ENCODE measurements around the gene NECAB2.

DNA sequence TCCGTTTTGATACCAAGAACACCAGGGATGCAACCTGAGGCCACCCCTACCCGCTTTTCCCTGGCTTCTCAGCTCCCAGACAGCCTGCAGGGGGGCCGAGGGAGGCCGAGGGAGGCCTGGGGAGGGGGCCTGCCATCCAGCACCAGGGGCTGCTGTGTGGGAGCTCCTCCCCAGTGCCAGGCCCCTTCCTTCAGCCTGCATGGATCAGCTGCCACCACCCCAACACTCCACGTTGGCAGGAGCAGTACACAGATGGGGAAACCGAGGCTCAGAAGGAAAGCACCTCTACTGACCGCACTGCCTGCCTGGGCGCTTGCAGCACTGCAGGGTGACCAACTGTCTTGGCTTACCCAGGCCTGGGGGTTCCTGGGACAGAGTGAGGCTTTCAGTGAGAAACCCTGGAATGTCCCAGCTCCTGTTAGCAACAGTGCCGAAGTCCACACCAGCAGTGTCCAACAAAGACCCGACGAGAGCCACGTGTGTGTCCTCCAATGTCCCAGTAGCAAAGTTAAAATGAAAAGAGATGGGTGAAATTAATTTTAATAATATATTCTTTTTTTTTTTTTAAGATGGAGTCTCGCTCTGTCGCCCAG is 20.3 kb upstream of the NECAB2 start:
- TF ChIP-seq, protein P1, sequence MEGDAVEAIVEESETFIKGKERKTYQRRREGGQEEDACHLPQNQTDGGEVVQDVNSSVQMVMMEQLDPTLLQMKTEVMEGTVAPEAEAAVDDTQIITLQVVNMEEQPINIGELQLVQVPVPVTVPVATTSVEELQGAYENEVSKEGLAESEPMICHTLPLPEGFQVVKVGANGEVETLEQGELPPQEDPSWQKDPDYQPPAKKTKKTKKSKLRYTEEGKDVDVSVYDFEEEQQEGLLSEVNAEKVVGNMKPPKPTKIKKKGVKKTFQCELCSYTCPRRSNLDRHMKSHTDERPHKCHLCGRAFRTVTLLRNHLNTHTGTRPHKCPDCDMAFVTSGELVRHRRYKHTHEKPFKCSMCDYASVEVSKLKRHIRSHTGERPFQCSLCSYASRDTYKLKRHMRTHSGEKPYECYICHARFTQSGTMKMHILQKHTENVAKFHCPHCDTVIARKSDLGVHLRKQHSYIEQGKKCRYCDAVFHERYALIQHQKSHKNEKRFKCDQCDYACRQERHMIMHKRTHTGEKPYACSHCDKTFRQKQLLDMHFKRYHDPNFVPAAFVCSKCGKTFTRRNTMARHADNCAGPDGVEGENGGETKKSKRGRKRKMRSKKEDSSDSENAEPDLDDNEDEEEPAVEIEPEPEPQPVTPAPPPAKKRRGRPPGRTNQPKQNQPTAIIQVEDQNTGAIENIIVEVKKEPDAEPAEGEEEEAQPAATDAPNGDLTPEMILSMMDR (IDR thresholded peaks at IDR 0.05; ENCODE audit: borderline replicate concordance, extremely low read depth, low read length, poor library complexity, severe bottlenecking): no peak
- no peak for TF ChIP-seq EZH2 (IDR thresholded peaks at IDR 0.05; ENCODE audit: borderline replicate concordance, low read depth, low read length, severe bottlenecking)
